ENCODE measurements around the gene RYK. TPM values are rescaled to one million over a fixed set of nuclear protein-coding genes. Genes with fewer than 3 reads are reported as not detected.

The RYK gene
- total and polyA plus RNA-seq, 2 donors (not counting 3 experiments of a cell fraction or from before 2014, with no cell fraction given), result 23.8 to 48.3 TPM

DNA sequence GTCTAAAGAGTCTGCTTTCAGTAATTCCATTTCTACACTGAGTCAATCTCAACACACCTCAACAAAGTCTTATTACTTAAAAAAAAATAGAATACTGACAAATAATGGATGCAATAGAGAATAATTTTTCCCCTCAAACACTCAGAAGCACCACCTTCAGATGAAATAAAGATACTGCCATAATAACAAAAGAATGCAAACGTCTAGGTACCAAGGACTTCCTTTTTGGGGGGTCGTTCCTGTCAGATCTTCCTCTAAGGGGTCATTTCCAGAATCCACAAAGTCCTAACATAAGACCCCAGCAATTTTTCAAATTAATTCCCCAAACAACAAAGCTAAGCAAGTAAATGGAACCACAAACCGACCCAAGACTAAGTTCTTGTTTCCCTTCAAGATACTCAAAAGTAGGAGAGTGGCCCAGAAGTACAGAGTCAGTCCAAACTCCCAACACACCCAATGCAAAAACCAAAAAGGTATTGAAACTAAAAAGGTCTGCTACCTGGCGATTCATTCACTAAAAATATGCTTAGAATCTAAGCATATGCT, 1.3 kb downstream of the RYK start:
- TF ChIP-seq EZH2 (IDR thresholded peaks at IDR 0.05; ENCODE audit: borderline replicate concordance, low read depth, low read length, severe bottlenecking) (no peak), GATA2 (IDR thresholded peaks at IDR 0.05; ENCODE audit: insufficient read depth, insufficient read length, low read depth, low read length) (no peak), MYC (IDR thresholded peaks at IDR 0.05; ENCODE audit: low read depth, low read length) (no peak), JUN (IDR thresholded peaks at IDR 0.05; ENCODE audit: borderline replicate concordance, insufficient read depth, insufficient read length, low read depth) (no peak), POLR2AphosphoS5 (IDR thresholded peaks at IDR 0.05; ENCODE audit: insufficient read depth, low read depth, low read length) (no peak), MAX (IDR thresholded peaks at IDR 0.05; ENCODE audit: insufficient read depth, insufficient read length) (no peak), POLR2A (IDR thresholded peaks at IDR 0.05; ENCODE audit: low read depth, low read length) (no peak), FOS (IDR thresholded peaks at IDR 0.05; ENCODE audit: borderline replicate concordance, insufficient read depth, low read length) (no peak)
- TF ChIP-seq, protein P1, sequence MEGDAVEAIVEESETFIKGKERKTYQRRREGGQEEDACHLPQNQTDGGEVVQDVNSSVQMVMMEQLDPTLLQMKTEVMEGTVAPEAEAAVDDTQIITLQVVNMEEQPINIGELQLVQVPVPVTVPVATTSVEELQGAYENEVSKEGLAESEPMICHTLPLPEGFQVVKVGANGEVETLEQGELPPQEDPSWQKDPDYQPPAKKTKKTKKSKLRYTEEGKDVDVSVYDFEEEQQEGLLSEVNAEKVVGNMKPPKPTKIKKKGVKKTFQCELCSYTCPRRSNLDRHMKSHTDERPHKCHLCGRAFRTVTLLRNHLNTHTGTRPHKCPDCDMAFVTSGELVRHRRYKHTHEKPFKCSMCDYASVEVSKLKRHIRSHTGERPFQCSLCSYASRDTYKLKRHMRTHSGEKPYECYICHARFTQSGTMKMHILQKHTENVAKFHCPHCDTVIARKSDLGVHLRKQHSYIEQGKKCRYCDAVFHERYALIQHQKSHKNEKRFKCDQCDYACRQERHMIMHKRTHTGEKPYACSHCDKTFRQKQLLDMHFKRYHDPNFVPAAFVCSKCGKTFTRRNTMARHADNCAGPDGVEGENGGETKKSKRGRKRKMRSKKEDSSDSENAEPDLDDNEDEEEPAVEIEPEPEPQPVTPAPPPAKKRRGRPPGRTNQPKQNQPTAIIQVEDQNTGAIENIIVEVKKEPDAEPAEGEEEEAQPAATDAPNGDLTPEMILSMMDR (IDR thresholded peaks at IDR 0.05; ENCODE audit: extremely low read depth in 1 of 2, insufficient read depth in 1 of 2, low read depth in 1 of 2, low read length in 2 of 2), result no peak
- no peaks in the 10 kb centered on the region for H3K27me3 ChIP-seq (ENCODE audit: control insufficient read depth in 2 of 2, insufficient read depth in 2 of 2, low read length in 2 of 2)
- peak; percentile 28 for DNase-seq (ENCODE audit: low read depth, low spot score)
- H3K4me1 ChIP-seq (ENCODE audit: control insufficient read depth, extremely low read depth, insufficient read depth, low read length), result peaks cover 18% of the 10 kb centered on the region
- H3K4me3 ChIP-seq (replicated peaks in 1 of 3; ENCODE audit: insufficient read depth in 1 of 3, low read depth in 1 of 3, low read length in 3 of 3), result peak overlapping the region; percentile 52 to 91 (median 89)
- H4K20me1 ChIP-seq (replicated peaks; ENCODE audit: control insufficient read depth, extremely low read depth, insufficient read depth, low read length), result peaks cover 12% of the 10 kb centered on the region
- no peaks in the 10 kb centered on the region for H3K9me1 ChIP-seq (replicated peaks; ENCODE audit: control insufficient read depth, extremely low read depth, insufficient read depth, low read length)
- POLR2A ChIA-PET, result no interaction called here
- peak; percentile 63 for FAIRE-seq
- H3K9ac ChIP-seq (replicated peaks; ENCODE audit: extremely low read depth, insufficient read depth, low read length), result peak overlapping the region; percentile 75
- no peaks in the 10 kb centered on the region for H3K36me3 ChIP-seq (ENCODE audit: control insufficient read depth in 2 of 2, extremely low read depth in 1 of 2, insufficient read depth in 2 of 2, low read length in 2 of 2)
- peaks cover 58% of the 10 kb centered on the region for H3K79me2 ChIP-seq (ENCODE audit: control insufficient read depth, insufficient read depth, low read length)
- CTCF ChIA-PET, result interaction anchor here (1.1 to 1.9 kb wide), 3 partner anchors 25 to 38 kb away, joined by 3 to 6 read pairs (median 4); no protein-coding TSS in a partner anchor
- intact Hi-C loops (cut with micrococcal nuclease), result no loop called here
- H3K4me2 ChIP-seq (ENCODE audit: insufficient read depth, low read length), result peak overlapping the region; percentile 93
- H2AFZ ChIP-seq (ENCODE audit: low read depth, low read length), result no peak overlapping the region
- no peaks in the 10 kb centered on the region for H3K9me3 ChIP-seq (replicated peaks; ENCODE audit: control insufficient read depth, insufficient read depth, low read length)
- dilution Hi-C loops (cut with MboI; ENCODE audit: extremely low pct_ligation_motif_present, low sequenced_read_pairs), result no loop called here
- H3K27ac ChIP-seq (ENCODE audit: insufficient read depth, low read depth, low read length), result no peak overlapping the region
- TSS peak; percentile 32 for BruUV-seq (replicated peaks)

All from endothelial cell of umbilical vein (primary cell).